ENCODE results near the gene HOXA1. TPM values are rescaled to one million over a fixed set of nuclear protein-coding genes. Genes with fewer than 3 reads are reported as not detected.

Gene HOXA1
- total and polyA plus RNA-seq, 4 donors, result 0.06 to 0.37 (median 0.32) TPM

- Histone ChIP-seq H3K9ac (ENCODE audit: insufficient read depth in 1 of 2, low read length in 2 of 2) (peak within 1 kb of the TSS; percentile 33 to 98), H3K27ac (ENCODE audit: low read depth in 1 of 2, low read length in 1 of 2) (peak within 1 kb of the TSS in 1 of 2 donors; percentile 92), H3K36me3 (ENCODE audit: control insufficient read depth in 4 of 4, insufficient read depth in 4 of 4, low read length in 4 of 4) (peaks cover 0 to 15% (median 7%) of the 10 kb centered on the region in 4 donors), H3K9me3 (ENCODE audit: control insufficient read depth in 4 of 4, insufficient read depth in 3 of 4, low read length in 3 of 4) (peaks cover 0 to 2% (median 0%) of the 10 kb centered on the region in 4 donors), H3K4me3 (peak within 1 kb of the TSS; percentile 44), H3K27me3 (ENCODE audit: control insufficient read depth in 3 of 3, insufficient read depth in 3 of 3, low read length in 2 of 3) (peaks cover 0 to 50% (median 7%) of the 10 kb centered on the region in 3 donors), H3K4me1 (ENCODE audit: control insufficient read depth in 5 of 5, insufficient read depth in 5 of 5, low read length in 5 of 5) (peaks cover 0 to 63% (median 3%) of the 10 kb centered on the region in 5 donors)
- WGBS, 2 donors, result 7 to 8% methylated on average over 29 of the region's 29 CpGs
- peak; percentile 20 for ATAC-seq (ENCODE audit: insufficient read depth, low FRiP score)
- no peak for TF ChIP-seq CTCF (IDR thresholded peaks at IDR 0.05; ENCODE audit: control extremely low read depth, extremely low read depth)
- DNase-seq, result peak; percentile 89 to 96 (median 96)
Measured at GRCh38 chr7:27102581-27103442, 7.0 kb upstream of the HOXA1 start, which contains the start of gene HOXA2. Gene HOXA2 (minus strand): TSS chr7:27102683. CDS start chr7:27102500, 183 bp downstream.

GRCh38 chr7:27101957-27102580 lies 6.3 kb upstream of the HOXA1 start:
- DNase-seq (peak in 2 of 3 donors; percentile 74 to 88), ATAC-seq (ENCODE audit: insufficient read depth, low FRiP score) (no peak)
- WGBS, 2 donors, result 3 to 4% methylated on average over 34 to 39 of the region's 39 CpGs
- H3K4me1 ChIP-seq (ENCODE audit: control insufficient read depth in 5 of 5, insufficient read depth in 5 of 5, low read length in 5 of 5), result peaks cover 0 to 65% (median 3%) of the 10 kb centered on the region in 5 donors
- TF ChIP-seq CTCF (IDR thresholded peaks at IDR 0.05; ENCODE audit: control extremely low read depth, extremely low read depth), result no peak
- H3K27ac ChIP-seq (ENCODE audit: low read depth in 1 of 2, low read length in 1 of 2), result peak overlapping the region in 1 of 2 donors; percentile 92
- H3K9ac ChIP-seq (ENCODE audit: insufficient read depth in 1 of 2, low read length in 2 of 2), result peak overlapping the region in 1 of 2 donors; percentile 98
- peaks cover 0 to 2% (median 0%) of the 10 kb centered on the region in 4 donors for H3K9me3 ChIP-seq (ENCODE audit: control insufficient read depth in 4 of 4, insufficient read depth in 3 of 4, low read length in 3 of 4)
- peak overlapping the region; percentile 44 for H3K4me3 ChIP-seq
- H3K27me3 ChIP-seq (ENCODE audit: control insufficient read depth in 3 of 3, insufficient read depth in 3 of 3, low read length in 2 of 3), result peaks cover 0 to 48% (median 4%) of the 10 kb centered on the region in 3 donors
- peaks cover 0 to 15% (median 7%) of the 10 kb centered on the region in 4 donors for H3K36me3 ChIP-seq (ENCODE audit: control insufficient read depth in 4 of 4, insufficient read depth in 4 of 4, low read length in 4 of 4)

- H3K4me3 ChIP-seq, result peak overlapping the region; percentile 44
- H3K4me1 ChIP-seq (ENCODE audit: control insufficient read depth in 5 of 5, insufficient read depth in 5 of 5, low read length in 5 of 5), result peaks cover 0 to 62% (median 3%) of the 10 kb centered on the region in 5 donors
- 40 to 63% methylated on average over 25 of the region's 25 CpGs for WGBS, 2 donors
- ATAC-seq (ENCODE audit: insufficient read depth, low FRiP score) (no peak), DNase-seq (peak; percentile 82 to 98 (median 94))
- peak overlapping the region; percentile 30 to 98 for H3K9ac ChIP-seq (ENCODE audit: insufficient read depth in 1 of 2, low read length in 2 of 2)
- peaks cover 0 to 50% (median 4%) of the 10 kb centered on the region in 3 donors for H3K27me3 ChIP-seq (ENCODE audit: control insufficient read depth in 3 of 3, insufficient read depth in 3 of 3, low read length in 2 of 3)
- H3K27ac ChIP-seq (ENCODE audit: low read depth in 1 of 2, low read length in 1 of 2), result peak overlapping the region in 1 of 2 donors; percentile 92
- peaks cover 0 to 2% (median 0%) of the 10 kb centered on the region in 4 donors for H3K9me3 ChIP-seq (ENCODE audit: control insufficient read depth in 4 of 4, insufficient read depth in 3 of 4, low read length in 3 of 4)
- TF ChIP-seq CTCF (IDR thresholded peaks at IDR 0.05; ENCODE audit: control extremely low read depth, extremely low read depth), result no peak
- peaks cover 0 to 15% (median 7%) of the 10 kb centered on the region in 4 donors for H3K36me3 ChIP-seq (ENCODE audit: control insufficient read depth in 4 of 4, insufficient read depth in 4 of 4, low read length in 4 of 4)
Measured at GRCh38 chr7:27101171-27101956, 5.6 kb upstream of the HOXA1 start.

Data from lung (tissue), 12 donors.